Spleen (tissue), 11 donors: Measurements from ENCODE around the gene ASB3. TPM values are rescaled to one million over a fixed set of nuclear protein-coding genes. Genes with fewer than 3 reads are reported as not detected.

Source experiments
- DNase-seq: peaks from one replicate; pipeline ENCODE4 v3.0.0-alpha.2; 2020
- H3K27ac ChIP-seq, 8 donors: fragments of 200-600 bp; sonication (generic) in 7 of 8; 1 replicate in 4 of 8; 2 replicates in 4 of 8; pipeline versions ENCODE4 v1.5.0 to v1.8.0; 2016 to 2021; ENCODE audit warnings: inconsistent platforms in 4 of 8, mild to moderate bottlenecking in 4 of 8, moderate library complexity in 1 of 8
- H3K27me3 ChIP-seq, 7 donors: fragments of 200-600 bp; sonication (generic) in 6 of 7; replicated peaks in 1 of 7; 1 replicate in 4 of 7; 2 replicates in 3 of 7; pipeline versions ENCODE4 v1.5.0 to v1.8.0; 2016 to 2021; ENCODE audit warnings: inconsistent platforms in 3 of 7, mild to moderate bottlenecking in 1 of 7
- H3K36me3 ChIP-seq, 6 donors: fragments of 200-600 bp; sonication (generic) in 5 of 6; 1 replicate in 4 of 6; 2 replicates in 2 of 6; pipeline versions ENCODE4 v1.5.0 to v1.8.0; 2016 to 2021; ENCODE audit warnings: inconsistent platforms in 2 of 6
- H3K4me1 ChIP-seq, 6 donors: fragments of 200-600 bp; sonication (generic) in 5 of 6; 1 replicate in 3 of 6; 2 replicates in 3 of 6; pipeline versions ENCODE4 v1.5.0 to v1.8.0; 2016 to 2021; ENCODE audit warnings: inconsistent platforms in 3 of 6
- H3K4me3 ChIP-seq, 8 donors: fragments of 200-600 bp; sonication (generic) in 7 of 8; 1 replicate in 4 of 8; 2 replicates in 4 of 8; pipeline versions ENCODE4 v1.5.0 to v1.8.0; 2016 to 2021; ENCODE audit warnings: inconsistent platforms in 4 of 8, mild to moderate bottlenecking in 4 of 8, moderate library complexity in 2 of 8
- H3K9me3 ChIP-seq, 8 donors: fragments of 200-600 bp; sonication (generic) in 7 of 8; 1 replicate in 4 of 8; 2 replicates in 4 of 8; pipeline versions ENCODE4 v1.5.0 to v1.8.0; 2016 to 2021; ENCODE audit warnings: inconsistent platforms in 4 of 8
- CTCF ChIP-seq, 11 experiments: fragments of 200-600 bp in 7 of 11; fragments of 450-650 bp in 4 of 11; sonication (generic) in 4 of 11; IDR thresholded peaks in 8 of 11; conservative IDR thresholded peaks in 3 of 11; 1 replicate in 7 of 11; 2 replicates in 4 of 11; pipeline versions ENCODE4 v1.4.0 to v1.8.0; 2016 to 2021; ENCODE audit warnings: antibody characterized with exemption in 11 of 11, inconsistent platforms in 4 of 11, mild to moderate bottlenecking in 1 of 11
- POLR2A ChIP-seq, 3 donors: fragments of 450-650 bp; IDR thresholded peaks; one replicate each; pipeline ENCODE4 v1.5.1; 2017; ENCODE audit warnings: antibody characterized with exemption in 3 of 3, mild to moderate bottlenecking in 1 of 3
- POLR2AphosphoS5 ChIP-seq, 3 donors: sonication (generic); formaldehyde crosslinking; IDR thresholded peaks; one replicate each; pipeline ENCODE4 v1.5.1; 2017; ENCODE audit warnings: antibody characterized with exemption in 3 of 3
- WGBS, 5 donors: extraction: QIAGEN DNeasy Blood & Tissue Kit in 3 of 5; methylation state at CpG; one replicate each; pipeline versions ENCODE4 v1.1.5 to v1.1.7; 2013 to 2018; 5-methylcytosine and 5-hydroxymethylcytosine counted together
- intact Hi-C: fragments of 100-400 bp; cut with DNase I; formaldehyde crosslinking; loops from one replicate; pipeline ENCODE4 v1.15.0; 2023; ENCODE audit warnings: low total_unique reads
- polyA plus RNA-seq, 3 donors: library from polyadenylated mRNA; stranded (reverse); fragments of 200-250 nt; gene quantifications; one replicate each; pipeline ENCODE4 v1.2.1, GENCODE V29; 2013
- total RNA-seq, 7 donors: library from RNA; depleted of rRNA in 3 of 7; stranded (reverse); fragments of >200 nt in 3 of 7; fragmentation: NEBNext Ultra II Directional in 4 of 7; extraction: Animal tissue kit (Norgen Biotek cat#: 25700) in 4 of 7; gene quantifications; one replicate each; pipeline versions ENCODE4 v1.1.0 to v1.2.1, GENCODE V29; 2016 to 2021
- donor health status: healthy with polysubstance abuse.
- donor health status: DM: no; HTN: no; CAD: no; lungs with moderate emphysema.
- donor health status: DM: no; HTN: no; CAD: no.
- donor health status: Bipolar disorder and iron deficiency.
- donor health status: healthy.
- donor health status: DM: no; HTN: no; CAD: no.
- donor health status: DM: yes; HTN: yes; CAD: no.

Gene ASB3
- total and polyA plus RNA-seq, 10 donors, result 7.7 to 28.1 (median 20.5) TPM

GRCh38 chr2:53818854-53819435, 32.2 kb upstream of the ASB3 start:
- H3K27me3 ChIP-seq, result no peaks in the 10 kb centered on the region
- H3K36me3 ChIP-seq, result peaks cover 8 to 66% (median 49%) of the 10 kb centered on the region in 6 donors
- WGBS, 5 donors, result 83 to 94% (median 86%) methylated on average over 3 of the region's 3 CpGs

GRCh38 chr2:53813151-53813550, 26.4 kb upstream of the ASB3 start:
- no peaks in the 10 kb centered on the region for H3K27me3 ChIP-seq
- no peak overlapping the region for H3K4me3 ChIP-seq
- no peak overlapping the region for H3K27ac ChIP-seq
- intact Hi-C loops, result no loop called here
- no peaks in the 10 kb centered on the region for H3K4me1 ChIP-seq
- peaks cover 8 to 100% (median 87%) of the 10 kb centered on the region in 6 donors for H3K36me3 ChIP-seq
- no peaks in the 10 kb centered on the region for H3K9me3 ChIP-seq
- no peak for TF ChIP-seq CTCF (IDR thresholded peaks at IDR 0.05 in 8 of 11, conservative IDR thresholded peaks at IDR 0.05 in 3 of 11)
- TF ChIP-seq POLR2A (IDR thresholded peaks at IDR 0.05), result no peak
- no peak for TF ChIP-seq POLR2AphosphoS5 (IDR thresholded peaks at IDR 0.05)
- DNase-seq, result no peak

More at GRCh38 chr2:53818854-53819435, 32.2 kb upstream of the ASB3 start:
- H3K4me1 ChIP-seq, result no peaks in the 10 kb centered on the region
- H3K27ac ChIP-seq, result no peak overlapping the region
- no peak for TF ChIP-seq CTCF (IDR thresholded peaks at IDR 0.05 in 8 of 11, conservative IDR thresholded peaks at IDR 0.05 in 3 of 11)
- TF ChIP-seq POLR2AphosphoS5 (IDR thresholded peaks at IDR 0.05), result no peak
- no peak for TF ChIP-seq POLR2A (IDR thresholded peaks at IDR 0.05)
- intact Hi-C loops, result no loop called here
- no peak overlapping the region for H3K4me3 ChIP-seq
- no peak for DNase-seq
- H3K9me3 ChIP-seq, result no peaks in the 10 kb centered on the region

GRCh38 chr2:53811601-53812000, 24.8 kb upstream of the ASB3 start:
- TF ChIP-seq CTCF (IDR thresholded peaks at IDR 0.05 in 8 of 11, conservative IDR thresholded peaks at IDR 0.05 in 3 of 11) (no peak), POLR2AphosphoS5 (IDR thresholded peaks at IDR 0.05) (no peak), POLR2A (IDR thresholded peaks at IDR 0.05) (no peak)
- H3K36me3 ChIP-seq, result peaks cover 8 to 100% (median 90%) of the 10 kb centered on the region in 6 donors
- no peak for DNase-seq
- 92 to 98% (median 95%) methylated on average over 3 of the region's 3 CpGs for WGBS, 5 donors
- intact Hi-C loops, result no loop called here
- H3K9me3 ChIP-seq, result no peaks in the 10 kb centered on the region
- no peaks in the 10 kb centered on the region for H3K27me3 ChIP-seq
- H3K27ac ChIP-seq, result no peak overlapping the region
- H3K4me3 ChIP-seq, result no peak overlapping the region
- H3K4me1 ChIP-seq, result no peaks in the 10 kb centered on the region

GRCh38 chr2:53802617-53803151, 15.9 kb upstream of the ASB3 start:
- no peak for DNase-seq
- Histone ChIP-seq H3K9me3 (no peaks in the 10 kb centered on the region), H3K4me1 (peaks cover 0 to 5% (median 0%) of the 10 kb centered on the region in 6 donors), H3K27me3 (no peaks in the 10 kb centered on the region), H3K4me3 (no peak overlapping the region), H3K36me3 (peaks cover 0 to 100% (median 69%) of the 10 kb centered on the region in 6 donors), H3K27ac (no peak overlapping the region)
- no peak for TF ChIP-seq POLR2AphosphoS5 (IDR thresholded peaks at IDR 0.05)
- intact Hi-C loops, result no loop called here
- 80 to 85% (median 84%) methylated on average over 7 of the region's 7 CpGs for WGBS, 5 donors
